ENCODE measurements around the gene RET.

Gene RET

DNA sequence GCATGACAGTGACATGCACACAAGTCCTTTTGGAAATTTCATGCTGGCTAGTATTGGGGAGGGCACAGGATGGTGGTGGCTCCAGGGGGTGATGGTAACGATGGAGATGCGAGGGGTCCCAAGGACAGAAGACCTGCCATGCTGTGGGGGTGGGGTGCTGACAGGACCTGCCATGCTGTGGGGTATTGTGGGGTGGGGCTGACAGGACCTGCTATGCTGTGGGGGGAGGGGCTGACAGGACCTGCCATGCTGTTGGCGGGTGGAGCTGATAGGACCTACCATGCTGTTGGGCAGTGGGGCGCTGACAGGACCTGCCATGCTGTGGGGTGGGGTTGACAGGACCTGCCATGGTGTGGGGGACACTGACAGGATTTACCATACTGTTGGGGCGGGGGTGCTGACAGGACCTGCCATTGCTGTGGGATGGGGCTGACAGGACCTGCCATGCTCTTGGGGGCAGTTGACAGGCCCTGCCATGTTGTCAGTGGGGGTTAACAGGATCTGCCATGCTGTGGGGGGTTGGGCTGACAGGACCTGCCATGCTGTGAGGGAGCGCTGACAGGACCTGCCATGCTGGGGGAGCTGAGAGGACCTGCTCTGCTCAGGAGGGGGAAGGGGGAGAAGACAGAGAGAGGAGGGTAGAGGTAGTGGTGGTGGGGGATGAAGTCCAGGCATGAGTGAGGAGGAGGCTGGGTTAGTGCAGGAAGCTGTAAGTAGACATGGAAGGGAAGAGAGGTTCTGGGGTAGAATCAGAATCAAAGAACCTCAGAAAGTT is 36.2 kb upstream of the RET start:
- Mint-ChIP-seq H3K4me3 (no peak overlapping the region), H3K36me3 (ENCODE audit: insufficient read depth) (no peaks in the 10 kb centered on the region), H3K9me3 (no peaks in the 10 kb centered on the region), H3K4me1 (no peaks in the 10 kb centered on the region), H3K27me3 (peaks cover 10% of the 10 kb centered on the region), H3K27ac (ENCODE audit: low read depth) (no peak overlapping the region)
- DNase-seq (ENCODE audit: low spot score in 2 of 2) (no peak), ATAC-seq (replicated peaks; ENCODE audit: extremely low read depth, poor library complexity, severe bottlenecking) (no peak)

DNA sequence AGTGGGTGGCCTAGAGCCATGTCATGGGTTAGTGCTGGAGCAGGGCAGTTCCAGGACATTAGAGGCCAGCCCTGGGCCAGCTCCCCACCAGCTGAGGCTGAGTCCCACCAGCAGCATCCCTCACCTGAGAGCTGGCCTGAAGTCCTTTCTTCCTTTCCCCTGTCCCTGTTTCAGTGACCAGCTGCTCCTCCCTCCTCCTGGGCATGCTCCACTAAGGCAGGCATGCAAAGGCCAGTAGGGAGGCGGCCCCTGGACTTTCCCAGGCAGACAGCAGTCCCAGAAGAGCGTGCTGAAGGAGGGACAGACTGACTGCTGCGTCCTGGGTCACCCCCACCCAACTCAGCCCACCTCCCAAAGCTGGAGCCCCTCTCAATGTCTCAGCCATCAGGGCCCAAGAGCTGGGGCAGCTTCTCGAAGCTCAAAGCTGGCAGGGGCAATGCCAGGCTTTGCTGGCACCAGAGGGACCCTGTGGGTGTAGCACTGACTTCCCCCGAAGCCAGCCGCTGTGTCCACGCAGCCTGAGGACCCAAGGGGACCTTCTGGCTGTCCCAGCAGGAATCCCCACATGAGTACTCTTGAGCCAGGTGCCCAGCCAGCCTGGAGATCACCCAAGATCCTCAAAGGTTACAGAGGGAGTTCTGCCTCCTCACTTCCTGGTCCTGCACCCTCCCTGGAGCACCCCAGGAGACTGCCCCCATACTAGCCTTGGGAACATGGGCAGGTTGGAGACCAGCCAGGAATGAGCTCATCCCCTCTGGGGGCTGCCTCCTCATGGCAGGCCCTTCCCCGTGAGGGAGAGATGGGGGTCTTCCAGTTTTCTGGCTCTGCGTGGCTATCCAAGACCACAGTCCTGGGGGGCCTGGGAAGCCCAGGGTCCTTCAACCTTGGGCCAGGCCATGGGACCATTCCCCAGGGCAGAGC is 35.2 kb upstream of the RET start:
- H3K27me3 Mint-ChIP-seq: peaks cover 8% of the 10 kb centered on the region
- no peak overlapping the region for H3K4me3 Mint-ChIP-seq

DNA sequence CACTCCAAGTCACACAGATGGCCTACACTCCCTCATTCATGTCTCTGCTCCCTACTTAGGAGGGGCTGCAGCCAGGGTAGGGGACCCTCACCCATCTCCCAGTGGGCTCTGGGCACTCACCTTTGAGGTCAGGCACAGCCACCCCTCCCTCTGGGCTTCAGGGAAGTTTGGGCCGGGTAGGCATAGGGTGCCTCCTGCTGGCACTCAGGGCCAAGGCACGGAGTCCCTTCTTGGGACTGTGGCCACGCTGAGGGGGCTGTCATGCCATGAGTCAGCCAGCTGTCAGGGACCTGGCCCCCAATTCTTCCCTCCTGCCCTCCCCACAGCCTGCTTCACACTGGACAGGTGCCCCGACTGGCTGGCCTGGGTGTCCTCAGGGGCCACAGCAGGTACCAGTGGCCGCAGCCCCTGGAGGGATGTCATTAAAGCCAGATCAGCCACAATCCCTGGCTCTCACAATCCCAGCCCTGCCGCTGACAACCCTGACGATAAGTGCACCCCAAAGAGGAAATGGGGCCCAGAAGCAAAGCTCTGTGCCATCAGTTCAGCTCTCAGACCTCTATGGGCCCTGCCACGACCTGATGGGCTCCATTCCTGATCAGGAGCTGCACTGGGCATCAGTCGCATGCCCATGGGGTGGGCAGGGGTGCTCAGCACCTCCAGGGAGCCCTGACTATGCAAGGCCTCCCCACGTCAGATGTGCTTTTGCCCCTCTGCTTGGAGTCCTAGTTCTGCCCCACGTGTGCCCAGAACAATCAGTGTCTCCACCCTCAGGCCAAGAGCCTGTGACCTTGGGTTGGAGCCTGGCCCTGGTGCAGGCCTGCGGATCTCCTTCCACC is 34.1 kb upstream of the RET start:
- no peak for DNase-seq (ENCODE audit: low spot score in 2 of 2)
- Mint-ChIP-seq H3K27me3 (peaks cover 8% of the 10 kb centered on the region), H3K4me1 (no peaks in the 10 kb centered on the region), H3K9me3 (no peaks in the 10 kb centered on the region), H3K4me3 (no peak overlapping the region), H3K36me3 (ENCODE audit: insufficient read depth) (no peaks in the 10 kb centered on the region), H3K27ac (ENCODE audit: low read depth) (no peak overlapping the region)
- ATAC-seq (replicated peaks; ENCODE audit: extremely low read depth, poor library complexity, severe bottlenecking): no peak

More for the DNA sequence above, 35.2 kb upstream of the RET start:
- DNase-seq (ENCODE audit: low spot score in 2 of 2): peak in 1 of 2 donors; percentile 2
- H3K9me3 Mint-ChIP-seq: no peaks in the 10 kb centered on the region
- no peak for ATAC-seq (replicated peaks; ENCODE audit: extremely low read depth, poor library complexity, severe bottlenecking)
- H3K36me3 Mint-ChIP-seq (ENCODE audit: insufficient read depth): no peaks in the 10 kb centered on the region
- H3K4me1 Mint-ChIP-seq: no peaks in the 10 kb centered on the region
- H3K27ac Mint-ChIP-seq (ENCODE audit: low read depth): no peak overlapping the region

DNA sequence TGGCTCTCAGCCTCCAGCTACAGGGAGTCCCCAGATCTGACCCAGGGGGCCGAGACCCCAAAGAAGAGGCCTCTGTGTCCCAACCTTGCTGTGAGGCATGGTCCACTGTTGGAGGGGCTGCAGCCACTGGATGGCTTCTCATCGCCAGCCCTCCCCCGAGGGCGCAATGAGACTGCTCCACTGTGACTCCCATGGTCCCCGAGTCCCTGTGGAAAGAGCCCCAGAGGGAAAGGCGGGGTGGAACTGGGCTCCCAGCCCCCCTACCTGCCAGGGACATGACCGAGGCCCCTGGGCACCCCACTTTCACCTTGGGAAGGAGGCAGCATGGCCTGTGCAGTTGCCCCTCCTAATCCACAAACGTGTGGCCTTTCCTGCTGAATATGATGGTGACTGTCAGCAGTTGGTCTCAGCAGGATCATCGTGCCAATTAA is 33.5 kb upstream of the RET start:
- ATAC-seq (replicated peaks; ENCODE audit: extremely low read depth, poor library complexity, severe bottlenecking) (no peak), DNase-seq (ENCODE audit: low spot score in 2 of 2) (no peak)
- Mint-ChIP-seq H3K27me3 (peaks cover 8% of the 10 kb centered on the region), H3K27ac (ENCODE audit: low read depth) (no peak overlapping the region), H3K4me1 (no peaks in the 10 kb centered on the region), H3K4me3 (no peak overlapping the region), H3K9me3 (no peaks in the 10 kb centered on the region), H3K36me3 (ENCODE audit: insufficient read depth) (no peaks in the 10 kb centered on the region)

DNA sequence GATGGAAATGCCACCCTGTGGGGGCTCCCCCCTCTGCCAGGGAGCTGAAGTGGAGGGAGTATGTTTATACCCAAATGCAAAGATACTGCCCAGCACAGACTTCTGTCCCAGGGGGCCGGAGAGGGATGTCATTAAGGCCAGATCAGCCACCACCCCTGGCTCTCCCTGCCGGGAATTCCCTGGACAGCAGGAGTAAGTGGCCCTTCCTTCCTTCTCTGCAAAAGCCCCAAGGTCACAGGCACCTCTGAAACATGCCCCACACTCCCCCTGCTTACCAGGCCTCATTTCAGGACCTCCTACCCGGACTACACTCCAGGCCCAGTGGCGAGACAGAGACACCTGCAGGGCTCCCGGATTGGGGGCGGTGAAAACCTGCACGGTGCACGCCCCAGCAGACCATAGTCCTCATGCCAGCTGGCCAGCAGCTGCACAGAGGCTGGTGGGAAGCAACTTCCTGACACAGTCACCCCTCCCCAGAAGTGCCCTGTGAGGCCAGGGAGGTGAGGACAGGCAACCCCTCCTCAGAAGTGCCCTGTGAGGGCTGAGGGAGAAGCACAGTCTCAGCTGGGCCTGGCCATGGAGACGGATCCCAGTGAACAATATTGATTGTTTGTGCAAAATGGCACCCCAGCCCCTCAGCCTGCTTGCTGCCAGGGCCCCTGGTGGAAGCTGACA is 33.0 kb upstream of the RET start:
- Mint-ChIP-seq H3K27me3 (peaks cover 14% of the 10 kb centered on the region), H3K36me3 (ENCODE audit: insufficient read depth) (no peaks in the 10 kb centered on the region), H3K4me1 (no peaks in the 10 kb centered on the region), H3K4me3 (no peak overlapping the region), H3K27ac (ENCODE audit: low read depth) (no peak overlapping the region), H3K9me3 (no peaks in the 10 kb centered on the region)
- ATAC-seq (replicated peaks; ENCODE audit: extremely low read depth, poor library complexity, severe bottlenecking): no peak
- DNase-seq (ENCODE audit: low spot score in 2 of 2): no peak

DNA sequence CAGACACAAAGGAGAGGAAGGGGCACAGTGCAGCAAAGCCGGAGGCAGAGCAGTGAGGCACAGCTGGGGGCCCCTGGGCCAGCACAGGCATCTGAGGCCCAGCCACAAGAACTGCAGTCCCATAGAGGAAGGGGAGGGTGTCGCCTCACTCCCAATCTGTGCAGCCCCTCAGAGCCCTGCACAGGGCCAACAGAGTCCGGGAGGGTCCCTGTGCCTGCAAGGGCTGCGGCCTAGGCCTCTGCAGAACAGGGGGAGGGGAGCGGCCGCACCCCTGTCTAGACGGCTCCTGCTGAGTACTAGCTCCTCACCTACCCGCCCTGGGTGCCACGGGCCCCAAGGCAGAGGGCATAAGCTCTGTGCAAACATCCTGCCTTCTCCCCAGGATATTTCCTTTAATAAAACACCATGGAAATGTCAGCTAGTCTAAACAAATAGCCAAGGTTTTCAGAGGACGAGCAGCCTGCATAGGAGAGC is 32.4 kb upstream of the RET start:
- no peaks in the 10 kb centered on the region for H3K36me3 Mint-ChIP-seq (ENCODE audit: insufficient read depth)
- no peaks in the 10 kb centered on the region for H3K9me3 Mint-ChIP-seq
- ATAC-seq (replicated peaks; ENCODE audit: extremely low read depth, poor library complexity, severe bottlenecking) (no peak), DNase-seq (ENCODE audit: low spot score in 2 of 2) (no peak)
- no peaks in the 10 kb centered on the region for H3K4me1 Mint-ChIP-seq
- no peak overlapping the region for H3K4me3 Mint-ChIP-seq
- H3K27ac Mint-ChIP-seq (ENCODE audit: low read depth): no peak overlapping the region
- peaks cover 19% of the 10 kb centered on the region for H3K27me3 Mint-ChIP-seq

DNA sequence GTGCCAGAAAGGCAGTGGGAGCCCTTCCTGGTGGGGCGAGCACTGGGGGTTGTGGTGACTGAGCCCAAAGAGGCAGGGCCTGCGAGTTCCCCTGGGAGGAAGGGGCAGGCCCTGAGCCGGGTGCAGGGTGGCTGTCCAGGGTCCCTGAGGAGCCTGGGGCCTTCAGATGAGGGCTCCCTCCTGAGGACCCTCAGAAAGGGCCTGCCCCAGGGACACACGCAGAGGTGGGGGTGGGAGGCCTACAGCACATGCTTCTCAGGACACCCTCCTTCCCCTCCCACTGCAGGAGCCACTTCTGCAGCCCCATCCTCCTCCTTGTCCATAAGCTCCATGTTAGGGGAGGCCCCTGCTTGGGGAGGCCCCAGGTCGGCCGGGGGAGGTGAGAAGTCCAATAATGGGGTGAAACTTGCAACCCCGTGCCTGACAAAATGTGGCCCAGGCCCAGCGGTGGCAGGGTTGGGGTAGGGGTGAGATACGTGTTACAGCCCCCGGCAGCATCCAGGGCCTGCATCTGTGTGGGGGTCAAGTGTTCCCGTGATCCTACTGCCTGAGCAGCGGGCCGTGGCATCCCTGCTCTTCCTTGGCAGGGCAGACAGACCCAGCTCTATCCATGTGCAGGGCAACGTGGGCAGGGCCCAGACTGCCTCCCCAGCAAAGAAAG is 31.8 kb upstream of the RET start:
- H3K27ac Mint-ChIP-seq (ENCODE audit: low read depth): no peak overlapping the region
- H3K27me3 Mint-ChIP-seq: peaks cover 20% of the 10 kb centered on the region
- no peak for DNase-seq (ENCODE audit: low spot score in 2 of 2)
- H3K4me1 Mint-ChIP-seq: no peaks in the 10 kb centered on the region
- H3K36me3 Mint-ChIP-seq (ENCODE audit: insufficient read depth): no peaks in the 10 kb centered on the region
- no peak for ATAC-seq (replicated peaks; ENCODE audit: extremely low read depth, poor library complexity, severe bottlenecking)
- no peak overlapping the region for H3K4me3 Mint-ChIP-seq
- no peaks in the 10 kb centered on the region for H3K9me3 Mint-ChIP-seq

DNA sequence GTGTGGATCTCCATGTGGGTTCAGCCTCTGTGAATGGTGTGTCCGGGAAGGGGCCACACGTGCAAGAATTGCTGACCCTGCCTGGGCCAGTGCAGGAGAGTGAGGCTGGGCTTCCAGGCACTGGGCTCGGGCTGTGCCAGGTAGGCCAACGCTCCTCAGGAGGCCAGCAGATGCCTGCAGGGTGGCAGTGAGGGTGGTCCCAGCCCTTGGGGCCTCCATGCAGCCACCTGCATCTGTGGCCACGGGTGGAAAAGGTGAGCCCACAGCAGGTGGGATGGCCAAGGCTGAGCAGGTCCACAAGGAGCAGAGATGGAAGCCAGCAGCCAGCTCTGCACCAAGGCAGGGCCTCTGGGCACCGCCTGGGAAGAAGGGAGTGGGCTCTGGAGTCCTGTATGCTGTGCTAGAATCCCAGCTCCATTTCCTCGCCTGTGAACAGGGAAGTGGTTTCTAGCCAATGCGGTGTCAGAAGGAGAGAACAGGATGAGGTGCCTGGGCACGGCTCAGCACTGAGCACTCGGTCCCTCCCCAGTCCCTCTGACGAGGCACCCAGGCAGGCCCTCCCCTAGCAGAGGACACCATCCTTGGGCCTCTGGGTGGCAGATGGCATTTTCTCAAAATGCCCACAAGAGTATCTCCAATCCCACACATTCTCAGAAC is 31.1 kb upstream of the RET start:
- H3K9me3 Mint-ChIP-seq: no peaks in the 10 kb centered on the region
- ATAC-seq (replicated peaks; ENCODE audit: extremely low read depth, poor library complexity, severe bottlenecking) (no peak), DNase-seq (ENCODE audit: low spot score in 2 of 2) (no peak)
- H3K36me3 Mint-ChIP-seq (ENCODE audit: insufficient read depth): no peaks in the 10 kb centered on the region
- H3K27ac Mint-ChIP-seq (ENCODE audit: low read depth): no peak overlapping the region
- H3K27me3 Mint-ChIP-seq: peaks cover 14% of the 10 kb centered on the region
- no peak overlapping the region for H3K4me3 Mint-ChIP-seq
- H3K4me1 Mint-ChIP-seq: no peaks in the 10 kb centered on the region

DNA sequence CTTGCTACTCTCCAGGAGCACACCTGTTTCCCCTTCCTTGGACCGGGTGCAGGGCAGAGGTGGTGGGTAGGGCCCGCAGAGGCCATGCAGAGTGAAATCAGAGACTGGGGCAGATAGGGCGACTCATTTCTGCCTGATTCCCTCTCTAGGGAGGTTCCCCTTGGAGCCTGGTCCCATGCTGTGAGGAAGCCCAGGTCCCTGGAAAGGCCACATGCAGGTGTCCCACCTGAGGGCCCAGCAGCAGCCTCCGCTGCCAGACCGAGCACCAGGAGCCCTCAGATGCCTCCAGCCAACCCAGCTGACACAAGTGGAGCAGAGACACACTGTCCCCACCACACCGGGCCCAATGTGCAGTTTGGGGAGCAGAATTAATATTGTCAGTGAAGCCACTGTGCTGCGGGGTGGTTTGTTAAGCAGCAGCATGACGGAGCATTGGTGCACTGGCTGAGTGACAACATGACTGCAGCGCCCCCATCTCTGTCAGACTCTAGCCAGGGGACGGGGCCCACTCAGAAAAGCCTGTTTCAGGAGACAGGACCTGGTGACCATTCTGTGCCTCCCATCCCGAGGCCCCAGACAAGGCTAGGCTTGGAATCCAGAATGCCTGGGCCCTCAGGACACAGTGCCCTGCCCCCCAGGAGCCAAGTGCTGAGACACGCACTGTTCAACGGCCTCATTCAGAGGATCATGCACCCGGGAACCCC is 30.4 kb upstream of the RET start:
- Mint-ChIP-seq H3K4me1 (no peaks in the 10 kb centered on the region), H3K36me3 (ENCODE audit: insufficient read depth) (no peaks in the 10 kb centered on the region), H3K27ac (ENCODE audit: low read depth) (no peak overlapping the region), H3K9me3 (no peaks in the 10 kb centered on the region), H3K27me3 (peaks cover 14% of the 10 kb centered on the region), H3K4me3 (no peak overlapping the region)
- ATAC-seq (replicated peaks; ENCODE audit: extremely low read depth, poor library complexity, severe bottlenecking) (no peak), DNase-seq (ENCODE audit: low spot score in 2 of 2) (no peak)

DNA sequence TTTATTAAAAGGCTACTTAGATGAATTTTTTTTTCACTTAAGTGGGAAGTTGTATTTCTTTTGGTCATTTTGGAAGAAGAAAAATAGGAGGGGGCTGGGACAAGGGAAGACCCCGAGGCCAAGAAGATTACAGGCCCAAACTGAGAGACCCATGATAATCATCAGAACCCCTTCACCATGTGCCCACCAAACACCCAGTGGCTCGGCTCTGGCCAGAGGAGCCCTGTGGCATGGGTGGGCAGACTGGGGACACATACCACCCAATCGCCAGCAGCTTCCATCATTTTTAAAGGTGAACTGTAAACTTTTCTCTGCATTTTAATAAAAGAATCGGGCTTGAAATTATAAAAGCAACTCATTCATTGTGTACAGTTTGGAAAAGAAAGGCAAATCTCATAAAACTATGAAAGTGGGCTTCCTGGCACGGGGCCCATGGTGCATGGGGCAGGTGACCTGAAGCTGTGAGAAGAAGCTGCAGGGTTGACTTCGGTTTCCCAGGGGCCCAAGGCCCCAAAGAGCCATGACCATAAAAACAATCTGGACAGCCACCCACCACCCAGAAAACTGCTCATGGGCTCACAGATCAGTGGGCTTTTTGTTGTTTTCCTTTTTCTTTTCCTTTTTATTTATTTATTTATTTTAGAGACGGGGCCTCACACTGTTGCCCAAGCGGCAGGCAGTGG is 29.4 kb upstream of the RET start:
- Mint-ChIP-seq H3K36me3 (ENCODE audit: insufficient read depth) (no peaks in the 10 kb centered on the region), H3K27ac (ENCODE audit: low read depth) (no peak overlapping the region), H3K27me3 (peaks cover 17% of the 10 kb centered on the region), H3K4me1 (no peaks in the 10 kb centered on the region), H3K4me3 (no peak overlapping the region), H3K9me3 (no peaks in the 10 kb centered on the region)
- no peak for DNase-seq (ENCODE audit: low spot score in 2 of 2)
- ATAC-seq (replicated peaks; ENCODE audit: extremely low read depth, poor library complexity, severe bottlenecking): no peak
